ENCODE data around the gene ARHGEF25. TPM values are rescaled to one million over a fixed set of nuclear protein-coding genes. Genes with fewer than 3 reads are reported as not detected.
A peak's percentile ranks its signal among the peaks of the same experiment; 100 is the strongest.
"Not testable (repeated sequence)": the region's sequence is repeated elsewhere in the genome, so short reads cannot be mapped to it uniquely, and the experiment has no call there.

ARHGEF25 gene
- total RNA-seq (2.0 TPM), polyA plus RNA-seq (8.5 TPM)
- long read RNA-seq, donor 1: 0 reads
- long read RNA-seq, donor 2: 0 reads
- long read RNA-seq, donor 3: 0 reads
- long read RNA-seq, donor 4: 0 reads
- long read RNA-seq, donor 5, partial matches to known transcripts: 0 of 2 reads
- long read RNA-seq, donor 5, other reads (novel, unspliced or antisense): 0 of 2 reads
- long read RNA-seq, donor 6: 0 reads
- long read RNA-seq, donor 7: 0 reads
- long read RNA-seq, donor 8: 0 reads
- long read RNA-seq, donor 9: 0 reads
- long read RNA-seq, donor 10: 0 reads

- no peak within 1 kb of the TSS for H3K27ac ChIP-seq (ENCODE audit: low read depth in 1 of 2, low read length in 1 of 2)
- peaks cover 10 to 19% of the 10 kb centered on the region in 2 donors for H3K36me3 ChIP-seq (ENCODE audit: control insufficient read depth in 2 of 2, insufficient read depth in 2 of 2, low read length in 1 of 2)
- H3K27me3 ChIP-seq (ENCODE audit: control insufficient read depth in 2 of 2, insufficient read depth in 1 of 2, low read length in 1 of 2): peaks cover 22 to 77% of the 10 kb centered on the region in 2 donors
- DNase-seq (ENCODE audit: low read depth in 6 of 9, low spot score in 9 of 9): no peak
- WGBS: 1% methylated on average over 55 of the region's 55 CpGs
- peaks cover 0 to 3% of the 10 kb centered on the region in 2 donors for H3K9me3 ChIP-seq (ENCODE audit: control insufficient read depth in 2 of 2, insufficient read depth in 1 of 2, low read length in 1 of 2)
- H3K4me3 ChIP-seq (ENCODE audit: low read length in 2 of 2): peak within 1 kb of the TSS; percentile 16 to 56
- peaks cover 8 to 24% of the 10 kb centered on the region in 2 donors for H3K4me1 ChIP-seq (ENCODE audit: control insufficient read depth in 2 of 2, insufficient read depth in 2 of 2, low read length in 2 of 2)
Observed at GRCh38 chr12:57611108-57611826, at the start of gene ARHGEF25. Gene ARHGEF25, plus strand, starts transcription at chr12:57611435. Its CDS starts 460 bp downstream, at chr12:57611895.

GRCh38 chr12:57563358-57563757 is 47.9 kb upstream of the ARHGEF25 start:
- 19% methylated on average over 4 of the region's 4 CpGs for WGBS
- Histone ChIP-seq H3K36me3 (ENCODE audit: control insufficient read depth in 2 of 2, insufficient read depth in 2 of 2, low read length in 1 of 2) (no peaks in the 10 kb centered on the region), H3K4me1 (ENCODE audit: control insufficient read depth in 2 of 2, insufficient read depth in 2 of 2, low read length in 2 of 2) (no peaks in the 10 kb centered on the region), H3K27ac (ENCODE audit: low read depth in 1 of 2, low read length in 1 of 2) (no peak overlapping the region), H3K27me3 (ENCODE audit: control insufficient read depth in 2 of 2, insufficient read depth in 1 of 2, low read length in 1 of 2) (peaks cover 0 to 24% of the 10 kb centered on the region in 2 donors), H3K4me3 (ENCODE audit: low read length in 2 of 2) (no peak overlapping the region), H3K9me3 (ENCODE audit: control insufficient read depth in 2 of 2, insufficient read depth in 1 of 2, low read length in 1 of 2) (no peaks in the 10 kb centered on the region)
- DNase-seq (ENCODE audit: low read depth in 6 of 9, low spot score in 9 of 9): no peak

- WGBS: 94% methylated on average over 7 of the region's 7 CpGs
- Histone ChIP-seq H3K4me3 (ENCODE audit: low read length in 2 of 2) (no peak overlapping the region), H3K27me3 (ENCODE audit: control insufficient read depth in 2 of 2, insufficient read depth in 1 of 2, low read length in 1 of 2) (peaks cover 0 to 29% of the 10 kb centered on the region in 2 donors), H3K27ac (ENCODE audit: low read depth in 1 of 2, low read length in 1 of 2) (no peak overlapping the region), H3K36me3 (ENCODE audit: control insufficient read depth in 2 of 2, insufficient read depth in 2 of 2, low read length in 1 of 2) (no peaks in the 10 kb centered on the region), H3K4me1 (ENCODE audit: control insufficient read depth in 2 of 2, insufficient read depth in 2 of 2, low read length in 2 of 2) (no peaks in the 10 kb centered on the region), H3K9me3 (ENCODE audit: control insufficient read depth in 2 of 2, insufficient read depth in 1 of 2, low read length in 1 of 2) (no peaks in the 10 kb centered on the region)
- no peak for DNase-seq (ENCODE audit: low read depth in 6 of 9, low spot score in 9 of 9)
Observed at GRCh38 chr12:57564178-57564740, 47.0 kb upstream of the ARHGEF25 start.

- Histone ChIP-seq H3K27ac (ENCODE audit: low read depth in 1 of 2, low read length in 1 of 2) (no peak overlapping the region), H3K9me3 (ENCODE audit: control insufficient read depth in 2 of 2, insufficient read depth in 1 of 2, low read length in 1 of 2) (no peaks in the 10 kb centered on the region), H3K36me3 (ENCODE audit: control insufficient read depth in 2 of 2, insufficient read depth in 2 of 2, low read length in 1 of 2) (no peaks in the 10 kb centered on the region), H3K4me1 (ENCODE audit: control insufficient read depth in 2 of 2, insufficient read depth in 2 of 2, low read length in 2 of 2) (no peaks in the 10 kb centered on the region), H3K4me3 (ENCODE audit: low read length in 2 of 2) (no peak overlapping the region), H3K27me3 (ENCODE audit: control insufficient read depth in 2 of 2, insufficient read depth in 1 of 2, low read length in 1 of 2) (peaks cover 0 to 34% of the 10 kb centered on the region in 2 donors)
- DNase-seq (ENCODE audit: low read depth in 6 of 9, low spot score in 9 of 9): no peak
- WGBS: 94% methylated on average over 6 of the region's 6 CpGs
Observed at GRCh38 chr12:57568838-57569237, 42.4 kb upstream of the ARHGEF25 start.

GRCh38 chr12:57569858-57570257 is 41.4 kb upstream of the ARHGEF25 start:
- Histone ChIP-seq H3K27me3 (ENCODE audit: control insufficient read depth in 2 of 2, insufficient read depth in 1 of 2, low read length in 1 of 2) (peaks cover 0 to 27% of the 10 kb centered on the region in 2 donors), H3K4me3 (ENCODE audit: low read length in 2 of 2) (no peak overlapping the region), H3K27ac (ENCODE audit: low read depth in 1 of 2, low read length in 1 of 2) (no peak overlapping the region), H3K4me1 (ENCODE audit: control insufficient read depth in 2 of 2, insufficient read depth in 2 of 2, low read length in 2 of 2) (no peaks in the 10 kb centered on the region), H3K36me3 (ENCODE audit: control insufficient read depth in 2 of 2, insufficient read depth in 2 of 2, low read length in 1 of 2) (no peaks in the 10 kb centered on the region), H3K9me3 (ENCODE audit: control insufficient read depth in 2 of 2, insufficient read depth in 1 of 2, low read length in 1 of 2) (no peaks in the 10 kb centered on the region)
- no peak for DNase-seq (ENCODE audit: low read depth in 6 of 9, low spot score in 9 of 9)
- 95% methylated on average over 18 of the region's 18 CpGs for WGBS

- H3K36me3 ChIP-seq (ENCODE audit: control insufficient read depth in 2 of 2, insufficient read depth in 2 of 2, low read length in 1 of 2); H3K27ac ChIP-seq (ENCODE audit: low read depth in 1 of 2, low read length in 1 of 2); H3K9me3 ChIP-seq (ENCODE audit: control insufficient read depth in 2 of 2, insufficient read depth in 1 of 2, low read length in 1 of 2); H3K4me3 ChIP-seq (ENCODE audit: low read length in 2 of 2); DNase-seq (ENCODE audit: low read depth in 6 of 9, low spot score in 9 of 9); H3K4me1 ChIP-seq (ENCODE audit: control insufficient read depth in 2 of 2, insufficient read depth in 2 of 2, low read length in 2 of 2): not testable (repeated sequence)
- 94% methylated on average over 13 of the region's 13 CpGs for WGBS
- H3K27me3 ChIP-seq (ENCODE audit: control insufficient read depth in 2 of 2, insufficient read depth in 1 of 2, low read length in 1 of 2): peaks cover 0 to 31% of the 10 kb centered on the region in 2 donors
Observed at GRCh38 chr12:57570438-57570837, 40.8 kb upstream of the ARHGEF25 start.

GRCh38 chr12:57571926-57572762 is 39.1 kb upstream of the ARHGEF25 start:
- H3K4me1 ChIP-seq (ENCODE audit: control insufficient read depth in 2 of 2, insufficient read depth in 2 of 2, low read length in 2 of 2): no peaks in the 10 kb centered on the region
- H3K27ac ChIP-seq (ENCODE audit: low read depth in 1 of 2, low read length in 1 of 2): no peak overlapping the region
- no peak for DNase-seq (ENCODE audit: low read depth in 6 of 9, low spot score in 9 of 9)
- H3K36me3 ChIP-seq (ENCODE audit: control insufficient read depth in 2 of 2, insufficient read depth in 2 of 2, low read length in 1 of 2): no peaks in the 10 kb centered on the region
- whole genome bisulfite sequencing: 94% methylated on average over 12 of the region's 12 CpGs
- H3K9me3 ChIP-seq (ENCODE audit: control insufficient read depth in 2 of 2, insufficient read depth in 1 of 2, low read length in 1 of 2): no peaks in the 10 kb centered on the region
- H3K27me3 ChIP-seq (ENCODE audit: control insufficient read depth in 2 of 2, insufficient read depth in 1 of 2, low read length in 1 of 2): peaks cover 0 to 43% of the 10 kb centered on the region in 2 donors
- H3K4me3 ChIP-seq (ENCODE audit: low read length in 2 of 2): no peak overlapping the region

GRCh38 chr12:57574795-57575194 is 36.4 kb upstream of the ARHGEF25 start:
- H3K27ac ChIP-seq (ENCODE audit: low read depth in 1 of 2, low read length in 1 of 2): no peak overlapping the region
- peaks cover 0 to 50% of the 10 kb centered on the region in 2 donors for H3K27me3 ChIP-seq (ENCODE audit: control insufficient read depth in 2 of 2, insufficient read depth in 1 of 2, low read length in 1 of 2)
- no peak for DNase-seq (ENCODE audit: low read depth in 6 of 9, low spot score in 9 of 9)
- H3K4me3 ChIP-seq (ENCODE audit: low read length in 2 of 2): no peak overlapping the region
- H3K4me1 ChIP-seq (ENCODE audit: control insufficient read depth in 2 of 2, insufficient read depth in 2 of 2, low read length in 2 of 2): no peaks in the 10 kb centered on the region
- H3K9me3 ChIP-seq (ENCODE audit: control insufficient read depth in 2 of 2, insufficient read depth in 1 of 2, low read length in 1 of 2): no peaks in the 10 kb centered on the region
- WGBS: 91% methylated on average over 10 of the region's 10 CpGs
- H3K36me3 ChIP-seq (ENCODE audit: control insufficient read depth in 2 of 2, insufficient read depth in 2 of 2, low read length in 1 of 2): no peaks in the 10 kb centered on the region
